GM18873 (cell line): ENCODE data around the gene LIN52.
"Not testable (repeated sequence)": the region's sequence is repeated elsewhere in the genome, so short reads cannot be mapped to it uniquely, and the experiment has no call there.

Experiments used
- ATAC-seq: cut with Tn5 transposase; IDR thresholded peaks from one replicate; pipeline ENCODE4 v1.9.1; 2021; ENCODE audit warnings: mild to moderate bottlenecking, moderate library complexity, moderate number of reproducible peaks; ENCODE audit not compliant: unreplicated experiment, low FRiP score

Gene LIN52

GRCh38 chr14:74089251-74090020 lies 4.7 kb downstream of the LIN52 start:
- no peak for ATAC-seq

DNA sequence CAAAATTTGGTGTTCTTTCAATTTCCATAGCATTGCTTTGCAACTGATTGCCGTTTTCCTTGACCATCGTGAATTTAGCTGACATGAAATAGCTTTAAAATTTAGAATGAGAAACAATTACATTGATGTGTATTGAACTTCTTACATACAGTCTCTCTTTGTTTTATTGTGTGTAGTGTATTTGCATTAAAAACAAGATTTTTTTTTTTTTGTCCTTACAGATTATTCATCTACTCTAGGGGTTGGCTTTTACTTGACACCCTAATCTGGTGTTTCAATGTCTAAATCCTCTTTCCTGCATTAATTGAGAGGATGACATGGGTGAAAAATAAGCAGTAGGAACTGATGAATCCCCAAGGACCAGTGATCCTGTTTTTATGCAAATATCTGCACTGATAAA lies 20.6 kb downstream of the LIN52 start:
- no peak for ATAC-seq

GRCh38 chr14:74109369-74109768 lies 24.6 kb downstream of the LIN52 start:
- ATAC-seq: no peak

DNA sequence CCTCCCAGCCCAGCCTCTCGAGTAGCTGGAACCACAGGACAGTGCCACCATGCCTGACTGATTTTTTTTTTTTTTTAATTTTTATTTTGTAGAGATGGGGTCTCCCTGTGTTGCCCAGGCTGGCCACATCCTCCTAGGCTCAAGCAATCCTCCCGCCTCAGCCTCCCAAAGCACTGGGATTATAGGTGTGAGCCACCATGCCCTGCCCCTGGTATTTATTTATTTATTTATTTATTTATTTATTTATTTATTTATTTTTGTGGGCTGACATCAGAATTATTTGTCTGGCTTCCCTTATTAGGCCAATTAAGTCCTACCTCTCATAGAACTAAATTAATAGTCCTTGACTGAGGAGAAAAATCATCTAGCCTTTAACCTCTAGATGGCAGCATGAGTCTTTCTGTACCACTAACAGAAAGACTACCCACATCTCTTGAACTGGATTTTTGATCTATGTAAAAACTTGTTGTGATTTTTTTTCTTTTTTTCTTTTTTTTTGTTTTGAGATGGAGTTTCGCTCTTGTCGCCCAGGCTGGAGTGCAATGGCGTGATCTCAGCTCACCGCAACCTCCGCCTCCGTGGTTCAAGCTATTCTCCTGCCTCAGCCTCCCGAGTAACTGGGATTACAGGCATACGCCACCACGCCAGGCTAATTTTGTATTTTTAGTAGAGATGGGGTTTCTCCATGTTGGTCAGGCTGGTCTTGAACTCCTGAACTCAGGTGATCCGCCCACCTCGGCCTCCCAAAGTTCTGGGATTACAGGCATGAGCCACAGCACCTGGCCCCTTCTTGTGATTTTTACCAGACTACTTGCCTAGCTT lies 26.9 kb downstream of the LIN52 start:
- not testable (repeated sequence) for ATAC-seq

GRCh38 chr14:74125487-74125886 lies 40.7 kb downstream of the LIN52 start:
- ATAC-seq: not testable (repeated sequence)

- ATAC-seq: no peak
These were observed 41.7 kb downstream of the LIN52 start for GRCh38 chr14:74126315-74127013.

GRCh38 chr14:74127634-74128033 lies 42.9 kb downstream of the LIN52 start:
- no peak for ATAC-seq

GRCh38 chr14:74133833-74134481 lies 49.2 kb downstream of the LIN52 start:
- no peak for ATAC-seq

- no peak for ATAC-seq
These were observed 49.7 kb downstream of the LIN52 start for GRCh38 chr14:74134484-74134883.

DNA sequence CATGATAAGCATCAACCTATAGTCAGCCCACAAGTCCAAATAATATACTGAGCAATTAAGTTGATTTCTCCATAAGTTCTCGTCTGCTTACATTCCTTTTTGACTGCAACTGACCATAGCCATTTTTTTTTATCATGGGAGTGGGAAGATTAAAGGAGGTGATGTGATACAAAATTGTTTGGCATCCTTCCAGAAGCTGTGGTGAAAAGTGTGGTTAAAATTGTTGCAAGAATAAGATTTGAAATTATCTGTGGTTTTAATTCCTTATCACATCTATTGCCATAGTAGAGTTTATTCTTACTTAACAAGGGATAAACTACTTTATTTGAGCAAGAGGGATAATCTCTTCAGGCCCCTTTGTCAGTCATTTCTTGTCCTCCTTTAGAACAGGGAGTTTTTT lies 50.7 kb downstream of the LIN52 start:
- ATAC-seq: no peak

- no peak for ATAC-seq
These were observed 55.7 kb downstream of the LIN52 start for GRCh38 chr14:74140374-74140850.

- ATAC-seq: no peak
These were observed 56.9 kb downstream of the LIN52 start for GRCh38 chr14:74141703-74142102.

GRCh38 chr14:74142523-74142922 lies 57.8 kb downstream of the LIN52 start:
- ATAC-seq: no peak

- ATAC-seq: no peak
These were observed 60.0 kb downstream of the LIN52 start for GRCh38 chr14:74144789-74145188.

DNA sequence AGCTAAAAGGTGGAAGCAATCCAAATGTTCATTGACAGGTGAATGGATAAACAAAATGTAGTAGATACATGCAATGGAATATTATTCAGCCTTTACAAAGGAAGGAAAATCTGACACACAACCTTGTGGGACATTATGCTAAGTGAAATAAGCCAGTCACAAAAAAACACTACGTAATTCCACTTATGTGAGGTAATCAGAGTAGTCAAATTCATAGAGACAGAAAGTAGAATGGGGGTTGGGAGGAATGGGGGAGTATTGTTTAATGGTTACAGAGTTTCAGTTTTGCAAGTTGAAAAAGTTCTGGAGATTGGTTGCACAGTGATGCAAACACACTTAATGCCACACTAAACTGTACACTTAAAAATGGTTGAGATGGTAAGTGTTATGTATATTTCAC lies 62.8 kb downstream of the LIN52 start:
- ATAC-seq: no peak

DNA sequence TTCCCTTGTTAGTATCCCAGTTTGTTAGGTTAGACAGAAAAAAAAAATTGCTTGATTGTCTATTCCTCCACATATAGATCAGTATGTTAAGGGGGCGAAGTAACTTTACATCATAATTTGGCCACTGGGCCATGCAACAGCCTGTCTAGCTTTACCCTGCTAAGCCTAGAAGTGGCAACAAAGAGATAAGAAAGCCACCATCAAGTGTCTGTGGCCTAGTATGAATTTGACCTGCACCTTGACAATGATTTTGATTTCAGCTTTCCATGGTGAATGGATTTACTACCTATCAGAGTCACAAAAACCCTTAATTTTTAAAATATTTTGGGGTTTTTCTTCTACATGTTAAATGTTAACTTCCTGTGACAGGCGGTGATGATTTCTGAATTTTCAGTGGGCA lies 63.9 kb downstream of the LIN52 start:
- no peak for ATAC-seq

DNA sequence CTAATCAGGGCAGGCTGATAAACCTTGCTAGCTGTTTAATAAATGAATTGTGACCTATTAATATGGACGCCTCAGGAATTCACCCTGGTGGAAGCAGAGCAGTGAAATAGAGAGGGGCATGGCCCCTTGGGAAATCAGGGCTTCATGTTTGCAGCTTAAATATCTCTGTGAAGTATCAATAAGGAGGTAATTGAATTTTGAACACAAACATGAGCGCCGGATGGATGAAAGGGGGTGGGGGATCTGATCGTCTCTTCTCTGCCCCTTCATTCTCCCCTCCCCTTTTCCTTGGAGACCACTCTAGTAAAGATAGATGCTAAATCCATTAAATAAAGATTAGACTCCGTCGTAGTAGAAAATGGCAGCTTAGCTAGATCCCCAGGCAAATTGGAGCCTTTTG lies 70.5 kb downstream of the LIN52 start:
- ATAC-seq: no peak

- ATAC-seq: no peak
These were observed 71.0 kb downstream of the LIN52 start for GRCh38 chr14:74155749-74156148.

DNA sequence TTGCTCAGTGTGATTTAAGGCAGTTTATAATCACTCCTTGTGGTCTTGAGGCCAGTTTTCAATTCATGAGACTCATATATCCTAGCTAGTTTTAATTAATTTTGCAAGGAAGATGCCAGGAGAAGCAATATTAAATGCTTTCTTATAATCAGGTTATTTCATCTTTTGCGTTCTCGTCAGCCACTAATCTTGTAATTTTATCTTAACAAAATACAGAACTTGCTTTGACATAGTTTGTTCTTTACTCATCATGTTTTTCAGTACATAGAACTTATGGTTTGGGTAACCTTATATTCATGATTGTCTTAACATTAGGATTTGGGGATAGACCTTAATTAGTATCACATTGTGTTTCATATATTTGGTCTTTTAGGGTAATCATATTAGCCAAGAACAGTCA lies 76.0 kb downstream of the LIN52 start:
- ATAC-seq: no peak

DNA sequence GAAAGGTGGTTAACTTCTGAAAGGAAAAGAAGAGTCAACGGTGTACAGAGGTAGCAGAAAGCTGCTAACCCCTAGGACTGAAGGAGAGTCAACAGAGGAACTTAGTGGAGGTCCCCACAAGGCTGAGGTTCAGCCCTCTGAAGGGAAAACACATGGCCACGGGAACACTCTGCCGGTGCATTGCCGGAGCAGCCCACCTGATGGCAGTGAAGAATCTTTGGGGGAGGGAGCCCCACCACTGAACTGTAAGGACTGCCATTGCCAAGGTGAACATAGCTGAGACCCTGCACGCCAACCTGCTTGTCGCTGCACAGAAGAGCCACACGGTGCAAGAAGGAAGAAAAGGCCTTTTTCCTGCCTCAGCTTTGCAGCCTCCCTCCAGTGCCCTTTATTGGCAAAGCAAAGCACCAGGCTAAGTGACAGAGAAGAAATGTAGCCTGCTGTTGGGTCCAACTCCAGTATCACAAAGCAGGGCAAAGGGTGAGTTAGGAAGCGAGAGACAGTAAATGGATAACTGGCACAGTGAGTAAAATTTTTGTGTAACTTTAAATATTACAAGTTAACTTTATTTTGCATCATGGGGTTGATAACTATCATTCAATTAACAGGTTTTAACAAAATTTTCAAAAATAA lies 76.9 kb downstream of the LIN52 start:
- ATAC-seq: no peak
